NB4 (cell line): Measurements from ENCODE around the gene TMEM219.

ENCODE experiments used
- DNase-seq: peaks from one replicate; pipeline ENCODE4 v3.0.0; 2010; ENCODE audit warnings: low read depth
- H3K4me3 ChIP-seq: one replicate; pipeline ENCODE4 v1.5.1; 2011; ENCODE audit warnings: mild to moderate bottlenecking, low read depth, low read length, moderate library complexity
- MAX ChIP-seq: IDR thresholded peaks from 2 replicates; pipeline ENCODE4 v1.6.1; 2011; ENCODE audit warnings: low read depth, low read length
- MYC ChIP-seq: IDR thresholded peaks from 2 replicates; pipeline ENCODE4 v1.6.1; 2011; ENCODE audit warnings: low read depth, low read length
- POLR2A ChIP-seq: IDR thresholded peaks from 2 replicates; pipeline ENCODE4 v1.6.1; 2011; ENCODE audit warnings: mild to moderate bottlenecking; ENCODE audit not compliant: insufficient read length; ENCODE audit errors: extremely low read depth
- TF ChIP-seq, protein P1 (sequence below): IDR thresholded peaks from one replicate; pipeline ENCODE4 v1.5.1; 2012; ENCODE audit warnings: low read depth, low read length

Gene TMEM219

DNA sequence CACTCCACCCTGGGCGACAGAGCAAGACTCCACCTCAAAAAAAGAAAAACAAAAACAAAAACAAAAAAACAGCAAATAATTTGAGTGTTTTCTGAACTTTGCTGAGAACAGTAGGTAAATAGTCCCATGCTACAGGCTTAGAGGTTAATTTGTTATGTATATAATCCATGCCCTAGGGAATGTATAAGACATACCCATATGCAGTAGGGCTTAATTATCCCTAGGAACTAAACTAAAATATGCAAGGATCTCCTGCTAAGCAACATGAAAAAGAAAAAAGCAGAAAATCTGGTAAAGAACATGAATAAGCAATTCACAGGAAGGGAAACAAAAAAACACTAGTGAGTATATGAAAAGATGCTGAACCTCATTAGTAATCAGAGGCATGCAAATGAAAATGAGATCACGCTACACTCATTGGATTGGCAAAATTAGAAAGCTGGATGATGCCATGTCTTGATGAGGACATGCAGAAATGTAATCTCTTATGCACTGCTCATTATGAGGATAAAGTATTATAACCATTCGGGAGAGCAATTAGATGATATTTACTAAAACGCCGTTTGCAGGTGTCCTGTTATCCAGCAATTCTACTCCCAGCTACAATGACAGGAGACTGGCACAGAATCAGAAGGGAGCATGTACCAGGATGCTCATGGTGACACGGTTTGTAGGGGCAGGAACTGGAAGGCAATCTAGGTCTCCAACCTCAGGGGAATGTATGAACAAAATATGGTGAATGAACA is 41.4 kb upstream of the TMEM219 start:
- TF ChIP-seq MYC (no peak), MAX (no peak), POLR2A (no peak)
- TF ChIP-seq, protein P1, sequence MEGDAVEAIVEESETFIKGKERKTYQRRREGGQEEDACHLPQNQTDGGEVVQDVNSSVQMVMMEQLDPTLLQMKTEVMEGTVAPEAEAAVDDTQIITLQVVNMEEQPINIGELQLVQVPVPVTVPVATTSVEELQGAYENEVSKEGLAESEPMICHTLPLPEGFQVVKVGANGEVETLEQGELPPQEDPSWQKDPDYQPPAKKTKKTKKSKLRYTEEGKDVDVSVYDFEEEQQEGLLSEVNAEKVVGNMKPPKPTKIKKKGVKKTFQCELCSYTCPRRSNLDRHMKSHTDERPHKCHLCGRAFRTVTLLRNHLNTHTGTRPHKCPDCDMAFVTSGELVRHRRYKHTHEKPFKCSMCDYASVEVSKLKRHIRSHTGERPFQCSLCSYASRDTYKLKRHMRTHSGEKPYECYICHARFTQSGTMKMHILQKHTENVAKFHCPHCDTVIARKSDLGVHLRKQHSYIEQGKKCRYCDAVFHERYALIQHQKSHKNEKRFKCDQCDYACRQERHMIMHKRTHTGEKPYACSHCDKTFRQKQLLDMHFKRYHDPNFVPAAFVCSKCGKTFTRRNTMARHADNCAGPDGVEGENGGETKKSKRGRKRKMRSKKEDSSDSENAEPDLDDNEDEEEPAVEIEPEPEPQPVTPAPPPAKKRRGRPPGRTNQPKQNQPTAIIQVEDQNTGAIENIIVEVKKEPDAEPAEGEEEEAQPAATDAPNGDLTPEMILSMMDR = no peak
- no peak overlapping the region for H3K4me3 ChIP-seq
- no peak for DNase-seq

DNA sequence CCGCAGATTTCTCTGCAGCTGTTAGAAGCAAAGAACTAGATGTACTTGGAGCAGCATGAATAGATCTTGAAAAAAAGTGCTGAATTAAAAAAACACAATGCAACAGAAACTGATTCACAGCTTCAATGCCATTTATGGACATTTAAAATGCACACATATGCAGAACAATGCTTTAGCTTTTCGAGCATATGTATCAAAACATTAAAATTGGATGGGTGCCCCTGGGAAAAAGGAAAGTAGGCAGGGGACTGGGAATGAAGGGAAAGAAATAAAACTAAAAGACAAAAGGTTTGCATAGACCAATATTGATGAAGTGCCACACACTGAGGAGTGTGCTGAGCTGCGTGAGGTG is 40.9 kb upstream of the TMEM219 start:
- H3K4me3 ChIP-seq = no peak overlapping the region
- TF ChIP-seq MYC = no peak
- DNase-seq = no peak

DNA sequence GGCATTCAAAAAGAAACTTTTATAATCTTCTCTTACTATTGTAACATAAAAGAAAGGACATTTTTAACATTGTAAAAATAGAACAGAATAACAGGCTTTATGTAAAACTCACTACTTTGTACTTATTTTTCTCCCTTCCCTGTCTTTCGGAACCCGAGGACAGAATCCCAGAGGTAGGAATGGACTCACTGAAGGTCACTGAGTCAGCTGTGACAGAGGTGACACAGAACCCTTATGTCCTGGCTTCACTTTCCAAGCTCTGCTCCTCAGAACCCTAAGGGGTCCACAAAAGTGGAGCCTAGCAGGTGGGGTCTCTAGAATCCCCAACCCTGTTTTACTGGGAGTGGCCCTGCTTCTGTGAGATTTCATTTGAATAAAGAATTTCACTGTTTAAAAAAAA is 39.6 kb upstream of the TMEM219 start:
- no peak for DNase-seq
- H3K4me3 ChIP-seq = no peak overlapping the region
- TF ChIP-seq POLR2A (no peak), MAX (no peak), MYC (no peak)
- TF ChIP-seq, protein P1 = no peak

- H3K4me3 ChIP-seq = no peak overlapping the region
- DNase-seq = no peak
Observed at GRCh38 chr16:29922986-29923501, 38.8 kb upstream of the TMEM219 start.

GRCh38 chr16:29925105-29925756 is 36.6 kb upstream of the TMEM219 start:
- TF ChIP-seq POLR2A (no peak), MAX (no peak), MYC (no peak)
- TF ChIP-seq, protein P1 = no peak
- DNase-seq = peak; percentile 56
- H3K4me3 ChIP-seq = peak overlapping the region; percentile 90

More at GRCh38 chr16:29922986-29923501, 38.8 kb upstream of the TMEM219 start:
- TF ChIP-seq MAX (no peak), MYC (no peak), POLR2A (no peak)
- TF ChIP-seq, protein P1 = no peak

- H3K4me3 ChIP-seq = peak within 1 kb of the TSS; percentile 90
- TF ChIP-seq MYC = no peak
- TF ChIP-seq MAX = peak; percentile 30; the same call in 1 of the 2 replicates
- TF ChIP-seq, protein P1 = no peak
- peak; percentile 97 for TF ChIP-seq POLR2A
Observed at GRCh38 chr16:29925781-29926710, 35.8 kb upstream of the TMEM219 start, which contains the start of gene KCTD13. Gene KCTD13 (minus strand): TSS chr16:29926226. CDS start chr16:29926033, 193 bp downstream.

More at GRCh38 chr16:29925781-29926710, 35.8 kb upstream of the TMEM219 start, which contains the start of gene KCTD13:
- DNase-seq = peak; percentile 87
